IPS-11a (cell line): ENCODE results near the gene CYB561.
A peak's percentile ranks its signal among the peaks of the same experiment; 100 is the strongest.
"Not testable (repeated sequence)": the region's sequence is repeated elsewhere in the genome, so short reads cannot be mapped to it uniquely, and the experiment has no call there.

Experiments
- H3K4me3 ChIP-seq: one replicate; pipeline ENCODE4 v1.5.1; 2013; ENCODE audit warnings: low read depth, low read length, control low read depth

CYB561 gene

GRCh38 chr17:63479495-63480184, 33.5 kb upstream of the CYB561 start:
- no peak overlapping the region for H3K4me3 ChIP-seq

- no peak overlapping the region for H3K4me3 ChIP-seq
Measured at GRCh38 chr17:63478814-63479494, 32.8 kb upstream of the CYB561 start.

GRCh38 chr17:63477480-63478440, 31.7 kb upstream of the CYB561 start:
- H3K4me3 ChIP-seq: peak overlapping the region; percentile 30

- peak within 1 kb of the TSS; percentile 41 for H3K4me3 ChIP-seq
Measured at GRCh38 chr17:63476854-63477479, 30.9 kb upstream of the CYB561 start, which contains the start of gene ACE. TSS of gene ACE (plus strand) at chr17:63477061. CDS start at chr17:63477095, 34 bp downstream.

GRCh38 chr17:63476459-63476853, 30.4 kb upstream of the CYB561 start:
- H3K4me3 ChIP-seq: peak overlapping the region; percentile 41

- H3K4me3 ChIP-seq: peak overlapping the region; percentile 31
Measured at GRCh38 chr17:63475491-63476412, 29.6 kb upstream of the CYB561 start.

- no peak overlapping the region for H3K4me3 ChIP-seq
Measured at GRCh38 chr17:63474586-63475460, 28.7 kb upstream of the CYB561 start.

- no peak overlapping the region for H3K4me3 ChIP-seq
Measured at GRCh38 chr17:63474174-63474573, 28.1 kb upstream of the CYB561 start.

- H3K4me3 ChIP-seq: not testable (repeated sequence)
Measured at GRCh38 chr17:63468099-63468498, 22.0 kb upstream of the CYB561 start.

GRCh38 chr17:63464691-63465236, 18.7 kb upstream of the CYB561 start:
- no peak overlapping the region for H3K4me3 ChIP-seq

GRCh38 chr17:63463771-63464170, 17.7 kb upstream of the CYB561 start:
- H3K4me3 ChIP-seq: no peak overlapping the region

- no peak overlapping the region for H3K4me3 ChIP-seq
Measured at GRCh38 chr17:63460018-63460417, 13.9 kb upstream of the CYB561 start.

- no peak overlapping the region for H3K4me3 ChIP-seq
Measured at GRCh38 chr17:63458478-63458877, 12.4 kb upstream of the CYB561 start.

GRCh38 chr17:63455417-63455816, 9.3 kb upstream of the CYB561 start:
- no peak overlapping the region for H3K4me3 ChIP-seq

GRCh38 chr17:63454915-63455314, 8.8 kb upstream of the CYB561 start:
- no peak overlapping the region for H3K4me3 ChIP-seq

- not testable (repeated sequence) for H3K4me3 ChIP-seq
Measured at GRCh38 chr17:63454357-63454756, 8.3 kb upstream of the CYB561 start.

GRCh38 chr17:63452962-63453551, 7.0 kb upstream of the CYB561 start:
- no peak overlapping the region for H3K4me3 ChIP-seq
